NB4 (cell line): ENCODE data around the gene DHCR24.
"Not testable (repeated sequence)": the region's sequence is repeated elsewhere in the genome, so short reads cannot be mapped to it uniquely, and the experiment has no call there.

Experiments used
- DNase-seq: peaks from one replicate; pipeline ENCODE4 v3.0.0; 2010; ENCODE audit warnings: low read depth
- H3K4me3 ChIP-seq: one replicate; pipeline ENCODE4 v1.5.1; 2011; ENCODE audit warnings: mild to moderate bottlenecking, low read depth, low read length, moderate library complexity
- MAX ChIP-seq: IDR thresholded peaks from 2 replicates; pipeline ENCODE4 v1.6.1; 2011; ENCODE audit warnings: low read depth, low read length
- MYC ChIP-seq: IDR thresholded peaks from 2 replicates; pipeline ENCODE4 v1.6.1; 2011; ENCODE audit warnings: low read depth, low read length
- POLR2A ChIP-seq: IDR thresholded peaks from 2 replicates; pipeline ENCODE4 v1.6.1; 2011; ENCODE audit warnings: mild to moderate bottlenecking; ENCODE audit not compliant: insufficient read length; ENCODE audit errors: extremely low read depth
- TF ChIP-seq, protein P1 (sequence below): IDR thresholded peaks from one replicate; pipeline ENCODE4 v1.5.1; 2012; ENCODE audit warnings: low read depth, low read length

Gene DHCR24

DNA sequence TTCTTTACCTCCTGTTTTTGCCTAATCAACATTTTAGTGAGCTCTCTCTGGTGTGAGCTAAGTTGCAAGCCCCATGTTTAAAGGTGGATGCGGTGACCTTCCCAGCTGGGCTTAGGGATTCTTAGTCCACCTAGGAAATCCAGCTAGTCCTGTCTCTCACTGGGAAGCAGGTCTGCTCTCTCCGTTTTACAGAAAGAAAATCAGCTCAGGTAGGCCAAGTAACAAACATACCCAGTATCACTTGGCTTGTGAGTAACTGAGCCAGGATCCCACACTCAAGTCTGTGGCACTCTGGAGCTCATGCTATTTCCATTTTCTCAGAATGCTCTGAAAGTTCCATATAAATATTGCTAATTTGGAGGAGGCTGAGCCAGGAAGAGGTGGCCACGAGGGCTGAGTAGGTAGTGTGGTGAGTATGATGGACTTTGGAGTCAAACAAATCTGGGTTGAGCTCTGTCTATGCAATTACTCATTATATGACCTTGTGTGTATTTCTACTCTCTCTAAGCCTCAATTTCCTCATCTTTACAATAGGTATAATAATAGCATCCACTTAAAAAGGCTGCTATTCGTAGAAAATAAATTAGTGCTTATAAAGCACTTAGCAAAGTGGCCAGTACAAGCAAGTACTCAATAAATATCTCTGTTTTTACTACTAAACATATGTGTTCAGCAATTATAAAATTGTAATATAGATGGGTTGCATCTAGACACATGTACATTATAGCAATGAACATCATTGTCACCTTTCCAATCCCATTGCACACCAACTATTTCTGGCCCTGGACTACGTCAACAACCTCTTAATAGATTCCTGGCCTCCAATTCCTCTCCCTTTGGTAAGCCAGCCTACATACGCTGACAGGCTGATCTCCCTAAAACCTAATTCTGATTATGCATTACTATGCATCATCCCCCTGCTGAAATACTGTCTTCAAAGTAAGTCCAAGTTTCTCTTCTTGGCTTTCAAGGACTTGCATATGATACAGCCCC lies 32.7 kb upstream of the DHCR24 start:
- DNase-seq: no peak
- no peak overlapping the region for H3K4me3 ChIP-seq
- TF ChIP-seq MAX: no peak
- no peak for TF ChIP-seq MYC
- no peak for TF ChIP-seq POLR2A
- TF ChIP-seq, protein P1, sequence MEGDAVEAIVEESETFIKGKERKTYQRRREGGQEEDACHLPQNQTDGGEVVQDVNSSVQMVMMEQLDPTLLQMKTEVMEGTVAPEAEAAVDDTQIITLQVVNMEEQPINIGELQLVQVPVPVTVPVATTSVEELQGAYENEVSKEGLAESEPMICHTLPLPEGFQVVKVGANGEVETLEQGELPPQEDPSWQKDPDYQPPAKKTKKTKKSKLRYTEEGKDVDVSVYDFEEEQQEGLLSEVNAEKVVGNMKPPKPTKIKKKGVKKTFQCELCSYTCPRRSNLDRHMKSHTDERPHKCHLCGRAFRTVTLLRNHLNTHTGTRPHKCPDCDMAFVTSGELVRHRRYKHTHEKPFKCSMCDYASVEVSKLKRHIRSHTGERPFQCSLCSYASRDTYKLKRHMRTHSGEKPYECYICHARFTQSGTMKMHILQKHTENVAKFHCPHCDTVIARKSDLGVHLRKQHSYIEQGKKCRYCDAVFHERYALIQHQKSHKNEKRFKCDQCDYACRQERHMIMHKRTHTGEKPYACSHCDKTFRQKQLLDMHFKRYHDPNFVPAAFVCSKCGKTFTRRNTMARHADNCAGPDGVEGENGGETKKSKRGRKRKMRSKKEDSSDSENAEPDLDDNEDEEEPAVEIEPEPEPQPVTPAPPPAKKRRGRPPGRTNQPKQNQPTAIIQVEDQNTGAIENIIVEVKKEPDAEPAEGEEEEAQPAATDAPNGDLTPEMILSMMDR: no peak

DNA sequence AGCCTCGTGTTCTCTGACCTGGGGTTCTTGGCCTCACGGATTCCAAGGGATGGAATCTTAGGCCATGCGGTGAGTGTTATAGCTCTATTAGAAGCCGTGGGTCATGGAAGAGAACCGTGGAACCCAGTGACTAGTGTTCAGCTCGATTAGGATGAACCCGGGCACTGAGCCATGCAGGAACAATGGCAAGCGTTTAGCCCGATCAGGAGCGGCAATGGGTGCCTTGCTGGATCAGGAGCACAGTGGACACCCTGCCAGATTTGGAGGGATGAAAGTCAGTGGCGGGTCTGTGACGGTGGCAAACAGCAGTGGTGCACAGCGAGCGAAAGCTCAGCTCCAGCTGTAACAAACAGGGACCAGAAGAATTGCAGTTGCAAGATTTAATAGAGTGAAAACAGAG lies 24.1 kb upstream of the DHCR24 start:
- DNase-seq, H3K4me3 ChIP-seq: not testable (repeated sequence)

- TF ChIP-seq POLR2A: no peak
- no peak for TF ChIP-seq MYC
- TF ChIP-seq, protein P1: no peak
- TF ChIP-seq MAX: no peak
- DNase-seq: no peak
- no peak overlapping the region for H3K4me3 ChIP-seq
Observed at GRCh38 chr1:54906586-54906985, 19.6 kb upstream of the DHCR24 start.

- TF ChIP-seq, protein P1: no peak
- TF ChIP-seq POLR2A (no peak), MAX (no peak), MYC (no peak)
- DNase-seq: no peak
- H3K4me3 ChIP-seq: no peak overlapping the region
Observed at GRCh38 chr1:54904476-54905048, 17.6 kb upstream of the DHCR24 start.

GRCh38 chr1:54894271-54894670 lies 7.3 kb upstream of the DHCR24 start:
- H3K4me3 ChIP-seq: no peak overlapping the region
- no peak for DNase-seq

GRCh38 chr1:54892586-54892985 lies 5.6 kb upstream of the DHCR24 start:
- TF ChIP-seq, protein P1: no peak
- TF ChIP-seq MYC (no peak), POLR2A (no peak)
- no peak for DNase-seq

More at GRCh38 chr1:54894271-54894670, 7.3 kb upstream of the DHCR24 start:
- no peak for TF ChIP-seq MAX
- TF ChIP-seq MYC: no peak

More at GRCh38 chr1:54892586-54892985, 5.6 kb upstream of the DHCR24 start:
- no peak overlapping the region for H3K4me3 ChIP-seq
